MM.1S (cell line): ENCODE data around the gene TLR6.

Experiments
- EZH2 ChIP-seq: fragments of 300-600 bp; sonication (generic); optimal IDR thresholded peaks from 2 replicates; pipeline ENCODE3; 2017; ENCODE audit warnings: low read depth, mild to moderate bottlenecking, antibody characterized with exemption, low read length, mixed read lengths
- TF ChIP-seq, protein P1 (sequence below): fragments of 300-600 bp; sonication (generic); IDR thresholded peaks from 2 replicates; pipeline ENCODE4 v1.5.1; 2016; ENCODE audit warnings: antibody characterized with exemption, low read length, mixed read lengths

DNA sequence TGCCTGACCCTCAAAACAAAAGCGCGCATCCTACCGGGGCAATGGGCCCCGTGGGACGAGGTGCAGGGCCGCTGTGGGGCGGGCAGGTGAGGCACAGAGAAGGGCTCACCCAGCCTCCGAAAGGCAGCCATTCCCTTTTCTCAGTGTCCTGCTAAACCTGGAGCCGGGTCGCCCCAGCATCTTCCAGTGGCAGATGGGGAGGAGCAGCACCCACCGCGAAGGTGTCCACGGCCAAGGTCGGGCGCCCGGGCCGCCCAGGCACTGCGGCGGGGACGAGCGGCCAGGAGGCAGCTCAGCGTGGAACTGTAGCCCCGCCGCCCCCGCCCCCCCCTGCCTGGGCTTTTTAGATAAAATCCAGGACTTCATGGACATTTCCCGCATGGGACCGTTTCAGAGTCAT is 32.9 kb downstream of the TLR6 start:
- TF ChIP-seq, protein P1, sequence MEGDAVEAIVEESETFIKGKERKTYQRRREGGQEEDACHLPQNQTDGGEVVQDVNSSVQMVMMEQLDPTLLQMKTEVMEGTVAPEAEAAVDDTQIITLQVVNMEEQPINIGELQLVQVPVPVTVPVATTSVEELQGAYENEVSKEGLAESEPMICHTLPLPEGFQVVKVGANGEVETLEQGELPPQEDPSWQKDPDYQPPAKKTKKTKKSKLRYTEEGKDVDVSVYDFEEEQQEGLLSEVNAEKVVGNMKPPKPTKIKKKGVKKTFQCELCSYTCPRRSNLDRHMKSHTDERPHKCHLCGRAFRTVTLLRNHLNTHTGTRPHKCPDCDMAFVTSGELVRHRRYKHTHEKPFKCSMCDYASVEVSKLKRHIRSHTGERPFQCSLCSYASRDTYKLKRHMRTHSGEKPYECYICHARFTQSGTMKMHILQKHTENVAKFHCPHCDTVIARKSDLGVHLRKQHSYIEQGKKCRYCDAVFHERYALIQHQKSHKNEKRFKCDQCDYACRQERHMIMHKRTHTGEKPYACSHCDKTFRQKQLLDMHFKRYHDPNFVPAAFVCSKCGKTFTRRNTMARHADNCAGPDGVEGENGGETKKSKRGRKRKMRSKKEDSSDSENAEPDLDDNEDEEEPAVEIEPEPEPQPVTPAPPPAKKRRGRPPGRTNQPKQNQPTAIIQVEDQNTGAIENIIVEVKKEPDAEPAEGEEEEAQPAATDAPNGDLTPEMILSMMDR, result no peak
- no peak for TF ChIP-seq EZH2
